HG03354 (cell line): Measurements from ENCODE around the gene ARHGAP24.

Experiments
- ATAC-seq: cut with Tn5 transposase; IDR thresholded peaks from one replicate; pipeline ENCODE4 v1.9.1; 2021; ENCODE audit warnings: mild to moderate bottlenecking; ENCODE audit not compliant: unreplicated experiment, poor library complexity, severe bottlenecking

ARHGAP24 gene

GRCh38 chr4:85760511-85760910, 285.6 kb downstream of the ARHGAP24 start:
- ATAC-seq, result no peak

GRCh38 chr4:85761803-85762528, 287.0 kb downstream of the ARHGAP24 start:
- ATAC-seq, result no peak

- ATAC-seq, result no peak
Measured at GRCh38 chr4:85762529-85762871, 287.6 kb downstream of the ARHGAP24 start.

- ATAC-seq, result no peak
Measured at GRCh38 chr4:85763202-85763601, 288.3 kb downstream of the ARHGAP24 start.

GRCh38 chr4:85767649-85768048, 292.7 kb downstream of the ARHGAP24 start:
- no peak for ATAC-seq

GRCh38 chr4:85769009-85769408, 294.1 kb downstream of the ARHGAP24 start:
- no peak for ATAC-seq

GRCh38 chr4:85772470-85772869, 297.5 kb downstream of the ARHGAP24 start:
- ATAC-seq, result no peak

- no peak for ATAC-seq
Measured at GRCh38 chr4:85773372-85773771, 298.4 kb downstream of the ARHGAP24 start.

- no peak for ATAC-seq
Measured at GRCh38 chr4:85774000-85774399, 299.1 kb downstream of the ARHGAP24 start.

GRCh38 chr4:85774489-85774888, 299.5 kb downstream of the ARHGAP24 start:
- ATAC-seq, result no peak

GRCh38 chr4:85776096-85776495, 301.1 kb downstream of the ARHGAP24 start:
- ATAC-seq, result no peak

- no peak for ATAC-seq
Measured at GRCh38 chr4:85776579-85776978, 301.6 kb downstream of the ARHGAP24 start.

- ATAC-seq, result peak; percentile 86
Measured at GRCh38 chr4:85777908-85778631, 303.1 kb downstream of the ARHGAP24 start.

GRCh38 chr4:85778632-85779131, 303.7 kb downstream of the ARHGAP24 start:
- ATAC-seq, result peak; percentile 78

GRCh38 chr4:85779165-85779564, 304.2 kb downstream of the ARHGAP24 start:
- peak; percentile 42 for ATAC-seq

GRCh38 chr4:85780664-85781063, 305.7 kb downstream of the ARHGAP24 start:
- ATAC-seq, result peak; percentile 38

GRCh38 chr4:85783483-85783882, 308.5 kb downstream of the ARHGAP24 start:
- ATAC-seq, result peak; percentile 30

- ATAC-seq, result no peak
Measured at GRCh38 chr4:85783900-85784299, 308.9 kb downstream of the ARHGAP24 start.

- ATAC-seq, result no peak
Measured at GRCh38 chr4:85784348-85784747, 309.4 kb downstream of the ARHGAP24 start.

GRCh38 chr4:85784947-85785346, 310.0 kb downstream of the ARHGAP24 start:
- no peak for ATAC-seq

- no peak for ATAC-seq
Measured at GRCh38 chr4:85787133-85787532, 312.2 kb downstream of the ARHGAP24 start.
